Activated T-cell treated with anti-CD3 and anti-CD28 coated beads for 4 hours (primary cell): ENCODE data around the gene ZFP57.

Source experiments
- DNase-seq: peaks from one replicate; pipeline ENCODE4 v3.0.0-alpha.2; 2020

ZFP57 gene

DNA sequence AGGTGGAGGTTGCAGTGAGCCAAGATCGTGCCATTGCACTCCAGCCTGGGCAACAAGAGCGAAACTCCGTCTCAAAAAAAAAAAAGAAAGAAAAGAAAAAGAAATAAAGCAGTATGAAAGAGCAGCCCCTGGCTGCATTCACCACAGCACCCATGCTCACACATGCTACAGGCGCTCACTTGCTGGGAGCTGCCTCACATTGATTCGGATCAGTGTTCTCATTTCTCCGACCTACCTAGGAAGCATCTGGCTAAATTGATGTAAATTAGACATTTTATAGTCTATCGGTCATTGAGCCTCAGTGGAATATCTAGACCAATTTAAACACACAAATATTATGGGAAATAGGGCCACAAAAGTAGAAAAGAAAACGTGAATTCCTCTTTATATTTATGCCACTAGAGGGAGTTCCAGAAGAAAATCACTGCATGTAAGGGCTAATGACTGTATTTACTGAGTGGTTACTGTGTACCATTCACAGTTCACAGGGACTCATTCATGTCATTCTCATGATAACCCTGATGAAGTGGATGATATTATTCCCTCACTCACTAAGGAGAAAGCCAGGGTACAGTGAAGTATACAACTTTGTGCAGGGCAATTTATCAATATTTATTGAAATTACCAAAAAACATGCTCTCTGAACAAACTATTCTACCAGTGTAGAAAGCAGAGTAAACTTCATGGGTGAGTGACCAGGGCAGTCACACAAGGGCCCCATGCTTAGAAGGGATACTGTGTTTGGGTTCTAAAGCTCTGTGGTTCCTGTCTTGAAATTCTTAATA is 29.3 kb downstream of the ZFP57 start:
- DNase-seq: no peak

DNA sequence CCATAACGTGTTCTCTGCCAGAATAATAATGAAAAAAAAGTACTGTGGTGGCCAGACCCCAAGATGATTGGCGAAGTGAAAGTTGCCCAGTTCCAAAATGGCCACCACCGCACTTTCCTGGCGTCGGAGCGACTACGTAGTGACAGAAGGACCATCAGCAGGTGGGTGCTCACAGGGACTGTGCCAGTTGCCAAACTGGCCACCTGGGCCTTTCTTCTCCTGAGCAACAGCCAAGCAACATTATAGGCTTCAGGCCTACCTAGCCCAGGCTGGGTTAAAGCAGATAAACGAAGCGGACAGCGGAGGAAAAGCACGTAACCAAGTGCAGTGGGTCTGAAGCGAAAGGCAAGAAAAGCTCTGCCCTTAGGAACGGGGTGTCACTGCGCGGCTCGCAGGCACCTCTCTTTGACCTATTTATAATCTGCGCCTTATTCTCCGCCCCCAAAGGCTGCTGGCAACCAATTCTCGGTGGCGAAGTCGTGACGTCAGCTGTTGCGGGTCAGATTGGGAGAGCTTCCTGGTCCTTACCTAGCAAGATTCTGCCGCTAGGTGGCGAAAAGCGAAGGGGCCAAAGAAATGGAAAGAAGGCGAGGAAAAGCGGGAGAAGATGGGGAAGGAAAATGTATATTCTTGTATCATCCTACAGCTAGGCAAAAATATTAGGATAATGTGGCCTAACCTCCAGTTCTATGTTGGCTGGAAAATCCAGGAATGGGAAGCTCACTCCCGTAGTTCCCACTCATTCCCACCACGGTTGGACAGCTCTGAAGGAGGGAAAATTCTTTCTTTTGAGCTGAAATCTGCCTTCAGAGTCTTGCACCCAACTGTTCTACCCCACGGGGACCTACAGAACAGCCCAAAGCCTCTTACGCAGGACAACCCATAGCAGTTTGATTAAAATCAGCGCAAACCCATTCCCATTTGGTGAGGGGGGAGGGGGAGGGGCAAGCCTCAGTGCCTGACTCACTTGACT is 31.0 kb downstream of the ZFP57 start:
- DNase-seq: peak; percentile 99

GRCh38 chr6:29647927-29648642 is 32.9 kb downstream of the ZFP57 start:
- DNase-seq: no peak

DNA sequence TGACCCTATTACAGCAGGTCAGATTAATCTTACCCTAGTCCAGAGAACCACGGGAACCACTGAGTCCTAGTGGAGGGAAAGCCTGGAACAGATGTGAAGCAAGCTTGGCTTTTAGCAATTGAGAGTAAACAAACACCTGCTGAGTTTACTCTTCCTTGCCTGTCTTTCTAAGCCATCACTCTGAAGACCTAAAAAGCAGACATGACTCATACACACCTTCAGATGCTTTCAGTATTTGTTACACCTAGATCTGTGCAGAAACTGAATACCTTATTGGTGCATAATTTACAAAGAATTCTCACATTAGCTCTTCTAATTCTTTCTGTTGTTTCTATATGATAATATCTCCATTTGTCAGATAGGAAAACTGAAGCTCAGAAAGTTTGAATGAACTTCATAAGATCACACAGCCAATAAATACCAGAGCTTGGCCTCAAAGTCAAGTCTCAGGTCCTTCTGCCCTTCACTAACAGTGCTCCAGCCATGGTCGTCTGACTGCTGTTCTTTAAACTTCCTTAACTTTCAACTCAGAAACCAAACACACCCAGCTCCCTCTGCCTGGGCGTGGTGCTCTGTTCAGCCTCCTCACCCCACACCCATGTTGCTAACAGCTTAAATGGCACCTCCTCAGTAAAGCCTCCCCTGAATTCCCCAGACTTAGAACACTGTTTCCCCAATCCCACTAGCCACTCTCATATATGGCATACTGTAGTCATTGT is 39.4 kb downstream of the ZFP57 start:
- no peak for DNase-seq

DNA sequence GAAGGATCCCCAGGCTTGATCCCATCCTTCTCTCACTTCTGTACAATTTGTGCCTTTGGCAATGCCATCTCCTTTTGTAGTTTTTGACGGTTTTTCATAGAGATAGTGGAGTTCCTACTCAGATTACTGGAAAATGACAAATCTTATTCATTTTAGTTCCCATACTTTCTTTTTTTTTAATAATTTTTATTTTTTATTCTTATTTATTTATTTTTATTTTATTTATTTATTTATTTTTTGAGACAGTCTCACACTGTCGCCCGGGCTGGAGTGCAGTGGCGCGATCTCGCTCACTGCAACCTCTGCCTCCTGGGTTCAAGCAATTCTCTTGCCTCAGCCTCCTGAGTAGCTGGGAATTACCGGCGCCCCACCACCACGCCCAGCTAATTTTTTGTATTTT is 43.7 kb downstream of the ZFP57 start:
- DNase-seq: no peak

DNA sequence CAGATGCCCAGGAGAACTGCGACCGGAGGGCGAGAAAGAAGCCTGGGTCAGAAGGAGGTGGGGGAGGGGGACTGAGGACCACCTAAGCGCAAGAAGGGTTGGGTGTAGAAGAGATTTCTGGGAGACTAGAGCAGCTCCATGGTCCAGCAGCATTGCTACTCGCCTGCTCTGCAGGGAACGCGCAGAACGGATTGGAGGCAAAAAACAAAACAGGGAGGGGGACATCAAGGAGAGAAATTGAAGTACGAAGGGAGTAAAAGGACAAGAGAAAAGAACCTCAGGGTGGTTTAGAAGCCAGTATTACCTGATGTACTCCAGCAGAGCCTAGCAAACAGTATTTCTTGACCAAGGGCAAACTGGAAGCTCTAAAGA is 47.4 kb downstream of the ZFP57 start:
- DNase-seq: no peak

DNA sequence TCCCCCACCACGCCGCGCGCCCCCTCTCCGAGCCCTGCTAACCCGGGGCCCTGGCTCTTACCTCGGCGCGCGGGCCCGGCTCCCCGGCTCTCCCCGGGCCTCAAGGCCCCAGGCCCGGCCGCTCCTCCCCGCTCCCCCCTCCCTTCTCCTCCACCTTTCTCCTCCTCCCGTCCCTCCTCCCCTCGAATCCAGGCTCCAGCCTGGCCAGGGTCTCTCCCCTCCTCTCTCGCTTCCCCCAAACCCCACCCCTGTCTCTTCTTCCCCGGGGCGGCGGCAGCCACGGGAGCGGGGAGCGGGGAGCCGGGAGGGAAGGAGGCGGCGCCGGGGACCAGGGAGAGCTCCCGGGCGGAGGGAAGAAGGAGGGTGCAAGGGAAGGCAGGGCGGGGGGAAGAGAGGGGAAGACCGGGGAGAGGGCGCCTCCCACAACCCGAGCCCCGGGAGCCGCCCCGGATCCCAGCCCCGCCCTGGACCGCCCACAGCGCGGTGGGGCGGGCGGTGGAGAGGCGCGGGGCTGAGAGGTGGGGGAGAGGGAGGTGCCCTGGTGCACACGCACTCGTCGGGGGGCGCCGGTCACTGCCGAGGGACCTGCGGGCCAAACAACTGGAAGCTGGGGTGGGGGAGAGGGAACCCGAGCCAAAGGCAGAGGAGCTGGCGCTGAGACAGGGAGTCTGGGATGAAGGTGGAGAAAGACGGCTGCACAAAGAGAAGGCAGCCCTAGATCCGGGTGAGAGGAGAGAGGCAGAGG is 48.0 kb downstream of the ZFP57 start, which contains the start of gene GABBR1:
GABBR1 (minus strand) TSS at position 395 of the 745 bp plus-strand sequence. CDS start 798 bp downstream, outside the sequence.
- peak; percentile 62 for DNase-seq

- peak; percentile 55 for DNase-seq
Observed at GRCh38 chr6:29631860-29632731, 48.9 kb downstream of the ZFP57 start.

- no peak for DNase-seq
Observed at GRCh38 chr6:29631209-29631810, 49.6 kb downstream of the ZFP57 start.

DNA sequence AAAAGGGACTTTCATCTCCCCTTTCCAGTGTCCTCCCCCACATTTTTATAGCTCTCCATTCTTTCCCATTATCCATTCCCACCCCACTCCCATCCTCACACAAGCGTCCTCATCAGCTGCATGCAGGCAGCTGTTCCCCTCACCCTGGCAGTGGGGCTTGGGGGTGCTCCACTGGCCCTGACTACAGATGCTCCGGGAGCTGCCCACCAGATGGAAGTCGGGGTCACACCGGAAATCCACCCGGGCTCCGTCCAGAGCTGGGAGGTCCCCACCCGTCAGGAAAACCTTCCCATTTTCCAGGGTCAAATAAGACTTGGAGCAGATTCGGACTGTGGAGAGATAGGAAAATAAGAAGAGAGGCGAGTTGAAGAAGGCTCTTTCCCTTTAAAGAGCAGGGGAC is 50.6 kb downstream of the ZFP57 start:
- no peak for DNase-seq

DNA sequence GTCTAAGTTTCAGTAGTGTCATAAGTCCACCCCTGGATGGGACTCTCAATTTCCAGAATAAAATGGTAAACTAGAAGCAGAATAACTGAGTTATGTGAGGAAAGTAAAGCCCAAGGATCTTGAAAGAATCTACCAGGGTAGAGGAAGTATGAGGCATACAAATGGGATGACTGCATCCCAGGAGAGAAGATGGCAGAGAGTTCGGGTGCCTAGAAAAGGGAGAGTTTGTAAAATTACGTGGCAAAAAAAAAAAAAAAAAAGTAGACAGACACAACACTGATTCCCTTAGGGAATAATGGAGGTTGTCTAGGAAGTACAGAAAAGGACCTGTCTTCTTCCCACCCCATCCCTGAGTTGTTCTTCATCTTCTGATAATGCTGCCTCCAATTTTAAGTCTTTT is 51.4 kb downstream of the ZFP57 start:
- no peak for DNase-seq

- DNase-seq: peak; percentile 43
Observed at GRCh38 chr6:29628419-29629281, 52.3 kb downstream of the ZFP57 start.

DNA sequence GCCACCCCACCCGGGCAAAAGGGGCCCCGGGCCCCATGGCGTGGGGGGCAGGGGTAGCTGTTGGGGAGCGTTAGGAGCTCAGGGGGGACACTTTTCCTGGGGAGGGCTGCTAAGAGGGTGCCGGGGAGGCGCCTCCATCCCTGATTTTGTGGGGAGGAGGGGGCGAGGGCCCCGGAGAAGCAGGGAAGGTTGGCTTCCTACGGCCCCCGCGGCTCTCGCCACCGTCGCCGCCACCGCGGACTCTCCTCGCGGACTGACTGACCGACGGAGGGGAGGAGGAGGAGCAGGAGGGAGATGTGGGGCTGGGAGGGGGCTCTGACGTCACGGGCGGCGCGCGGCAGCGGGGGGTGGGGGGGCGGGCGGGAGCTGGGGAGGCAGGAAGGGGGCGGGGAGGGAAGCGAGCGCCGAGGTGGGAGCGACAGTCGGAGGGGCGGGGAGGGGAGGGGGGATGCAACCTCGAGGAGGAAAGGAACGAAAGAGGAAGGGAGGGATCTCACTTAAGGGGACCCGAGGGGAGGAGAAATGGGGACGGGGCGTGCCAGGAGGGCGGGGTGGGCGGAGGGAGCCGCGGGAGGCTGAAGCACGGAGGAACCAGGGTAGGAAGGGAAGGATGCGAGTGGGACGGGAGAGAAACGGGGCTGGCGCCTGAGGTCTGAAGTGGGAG is 53.1 kb downstream of the ZFP57 start:
- DNase-seq: peak; percentile 50

DNA sequence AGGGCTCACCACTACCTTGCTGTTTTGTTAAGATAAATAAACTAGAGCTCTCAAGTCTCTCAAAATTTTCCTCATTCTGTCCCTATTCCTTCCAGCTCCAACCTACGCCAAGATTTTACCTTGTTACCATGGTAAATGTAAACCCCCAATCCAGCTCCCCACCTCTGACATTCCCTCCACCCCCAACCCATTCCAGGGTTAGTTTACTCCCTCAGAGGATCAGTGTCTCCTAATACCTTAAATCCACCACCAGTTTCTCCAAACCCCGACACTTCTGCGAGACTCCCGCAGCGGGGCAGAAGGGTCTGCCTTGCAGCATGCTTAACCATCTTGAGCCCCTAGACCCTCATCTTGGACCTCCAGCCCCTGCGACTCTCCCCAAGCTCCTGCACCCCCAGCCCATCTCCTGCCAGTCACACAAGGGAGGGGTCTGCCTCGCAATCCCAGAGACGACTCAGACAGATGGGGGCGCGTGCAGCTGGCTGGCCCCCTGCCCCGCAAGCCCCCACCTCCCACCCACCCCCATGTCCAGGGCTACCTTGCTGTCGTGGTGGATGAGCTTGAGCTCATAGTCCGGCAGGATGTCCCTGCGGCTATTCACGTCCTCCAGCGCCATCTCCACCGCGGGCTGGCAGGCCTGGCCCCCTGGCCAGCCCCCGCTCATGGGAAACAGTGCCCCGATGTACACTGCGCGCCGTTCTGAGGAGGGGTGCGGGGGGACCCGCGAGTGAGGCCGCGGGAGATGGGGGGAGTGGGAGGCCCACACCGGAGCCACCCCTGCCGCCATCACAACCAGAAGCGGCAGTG is 53.8 kb downstream of the ZFP57 start:
- no peak for DNase-seq

DNA sequence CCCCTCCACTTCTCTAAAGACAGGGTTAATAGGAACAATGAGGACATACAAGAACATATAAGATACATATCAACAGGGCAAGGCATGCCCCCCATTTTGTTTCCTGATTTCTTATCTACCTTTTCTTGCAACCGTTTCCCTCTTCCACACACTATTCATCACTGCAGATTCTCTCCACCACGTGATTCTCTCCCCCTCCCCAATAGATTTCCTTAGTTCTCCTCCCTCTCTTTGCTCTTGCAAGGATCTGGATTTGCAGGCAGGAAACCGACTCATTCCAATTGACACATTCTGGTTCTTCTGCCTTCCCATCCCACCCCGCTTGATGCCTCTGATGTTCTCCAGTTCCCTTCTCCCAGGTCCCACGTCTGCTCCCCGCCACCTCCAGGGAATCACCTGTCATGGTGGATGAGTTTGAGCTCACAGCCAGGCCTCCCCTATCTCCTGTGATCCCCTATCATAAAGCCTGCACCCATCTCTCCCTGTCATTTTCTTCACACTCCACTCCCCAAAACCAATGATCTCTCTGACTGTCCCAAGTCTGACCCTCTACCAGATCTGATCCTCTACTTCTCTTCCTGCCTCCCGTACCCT is 55.5 kb downstream of the ZFP57 start:
- DNase-seq: no peak

DNA sequence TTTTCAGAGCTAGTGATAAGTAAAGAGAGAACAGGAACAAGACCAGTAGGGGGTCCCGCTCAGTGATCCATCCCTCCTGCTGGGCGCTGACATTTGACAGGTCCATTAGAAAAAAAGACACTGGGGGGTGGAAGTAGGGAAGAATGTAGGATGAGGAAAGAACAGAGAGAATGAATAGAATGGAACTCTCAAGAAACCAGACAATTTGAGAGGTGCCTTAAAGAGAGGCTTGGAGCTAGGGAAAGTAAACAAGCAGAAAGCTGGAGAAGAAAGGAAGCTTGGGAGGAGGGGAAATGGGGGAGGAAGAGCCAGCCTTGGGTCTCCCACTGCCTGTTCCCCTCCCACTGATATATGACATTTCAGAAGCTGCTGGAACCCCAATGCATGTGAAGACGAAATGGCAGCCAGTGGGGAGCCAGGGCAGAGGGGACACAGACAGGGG is 56.4 kb downstream of the ZFP57 start:
- no peak for DNase-seq
